Endothelial cell of umbilical vein (primary cell): Measurements from ENCODE around the gene COMMD2. TPM values are rescaled to one million over a fixed set of nuclear protein-coding genes. Genes with fewer than 3 reads are reported as not detected.

Source experiments
- BruUV-seq: library from RNA; stranded (reverse); fragments of 400-500 nt; replicated peaks from 2 replicates; lab custom pipeline; 2021; lab: Mats Ljungman, UMichigan
- CTCF ChIA-PET: fragments of 300-600, 350-600 bp; sonication (Branson Sonifier 250); formaldehyde crosslinking; loops from one replicate; lab custom pipeline; 2021; ENCODE audit warnings: antibody characterized with exemption, inconsistent platforms; lab: Charles Lee
- POLR2A ChIA-PET: fragments of 300-600, 350-600 bp; sonication (Branson Sonifier 250); formaldehyde crosslinking; loops from one replicate; lab custom pipeline; 2021; ENCODE audit warnings: antibody characterized with exemption, inconsistent platforms; lab: Charles Lee
- DNase-seq: peaks from one replicate; pipeline ENCODE4 v3.0.0-alpha.2; 2011; ENCODE audit warnings: low read depth, low spot score
- FAIRE-seq: peaks from 2 replicates; lab custom pipeline; 2011; peaks lifted over from hg19 to GRCh38; lab: Jason Lieb, UNC
- H2AFZ ChIP-seq: 2 replicates; pipeline ENCODE4 v1.6.0; 2012; ENCODE audit warnings: low read depth, low read length, control low read depth, inconsistent platforms
- H3K27ac ChIP-seq: 2 replicates; pipeline ENCODE4 v1.5.1; 2011; ENCODE audit warnings: low read depth, mild to moderate bottlenecking, control low read depth, low read length, moderate library complexity; ENCODE audit not compliant: insufficient read depth
- H3K27me3 ChIP-seq, 2 experiments: 2 replicates each; pipeline versions ENCODE4 v1.6.0 to v1.6.1; 2011; ENCODE audit warnings: low read length in 2 of 2, mixed read lengths in 1 of 2; ENCODE audit not compliant: control insufficient read depth in 2 of 2, insufficient read depth in 2 of 2
- H3K36me3 ChIP-seq, 2 experiments: 2 replicates in 1 of 2; 3 replicates in 1 of 2; pipeline ENCODE4 v1.5.1; 2011; ENCODE audit warnings: low read length in 2 of 2, mild to moderate bottlenecking in 1 of 2, moderate library complexity in 1 of 2; ENCODE audit not compliant: control insufficient read depth in 2 of 2, insufficient read depth in 2 of 2; ENCODE audit errors: extremely low read depth in 1 of 2
- H3K4me1 ChIP-seq: 3 replicates; pipeline ENCODE4 v1.5.1; 2011; ENCODE audit warnings: mild to moderate bottlenecking, low read length; ENCODE audit not compliant: control insufficient read depth, insufficient read depth; ENCODE audit errors: extremely low read depth
- H3K4me2 ChIP-seq: 2 replicates; pipeline ENCODE4 v1.6.1; 2011; ENCODE audit warnings: low read length, control low read depth, mixed read lengths; ENCODE audit not compliant: insufficient read depth
- H3K4me3 ChIP-seq, 3 experiments: fragments of 200-600 bp in 1 of 3; sonication (generic), shearing (Covaris generic) in 1 of 3; replicated peaks in 1 of 3; 2 replicates each; pipeline ENCODE4 v1.5.1; 2011 to 2016; ENCODE audit warnings: control low read depth in 3 of 3, low read length in 3 of 3, mild to moderate bottlenecking in 2 of 3, inconsistent platforms in 1 of 3, low read depth in 1 of 3, moderate library complexity in 1 of 3; ENCODE audit not compliant: insufficient read depth in 1 of 3
- H3K79me2 ChIP-seq: 2 replicates; pipeline ENCODE4 v1.6.0; 2012; ENCODE audit warnings: low read length, inconsistent platforms; ENCODE audit not compliant: control insufficient read depth, insufficient read depth
- H3K9ac ChIP-seq: replicated peaks from 2 replicates; pipeline ENCODE3; 2011; ENCODE audit warnings: low read length, control low read depth; ENCODE audit not compliant: insufficient read depth; ENCODE audit errors: extremely low read depth
- H3K9me1 ChIP-seq: replicated peaks from 3 replicates; pipeline ENCODE4 v1.6.0; 2011; ENCODE audit warnings: mild to moderate bottlenecking, low read length; ENCODE audit not compliant: control insufficient read depth, insufficient read depth; ENCODE audit errors: extremely low read depth
- H3K9me3 ChIP-seq: replicated peaks from 2 replicates; pipeline ENCODE4 v1.5.1; 2012; ENCODE audit warnings: low read length, inconsistent platforms; ENCODE audit not compliant: control insufficient read depth, insufficient read depth
- H4K20me1 ChIP-seq: replicated peaks from 2 replicates; pipeline ENCODE3; 2011; ENCODE audit warnings: mild to moderate bottlenecking, low read length; ENCODE audit not compliant: control insufficient read depth, insufficient read depth; ENCODE audit errors: extremely low read depth
- EZH2 ChIP-seq: IDR thresholded peaks from 2 replicates; pipeline ENCODE4 v1.6.1; 2012; ENCODE audit warnings: borderline replicate concordance, low read depth, mild to moderate bottlenecking, moderate library complexity, low read length, inconsistent platforms; ENCODE audit not compliant: severe bottlenecking
- FOS ChIP-seq: IDR thresholded peaks from 2 replicates; pipeline ENCODE4 v1.6.1; 2011; ENCODE audit warnings: mild to moderate bottlenecking, low read length, moderate library complexity, borderline replicate concordance; ENCODE audit not compliant: insufficient read depth
- GATA2 ChIP-seq: IDR thresholded peaks from 2 replicates; pipeline ENCODE4 v1.7.0; 2011; ENCODE audit warnings: low read depth, mild to moderate bottlenecking, moderate library complexity, mixed read lengths, low read length; ENCODE audit not compliant: insufficient read length, insufficient read depth
- JUN ChIP-seq: IDR thresholded peaks from 2 replicates; pipeline ENCODE4 v1.6.1; 2011; ENCODE audit warnings: borderline replicate concordance, low read depth; ENCODE audit not compliant: insufficient read length, insufficient read depth
- MYC ChIP-seq: IDR thresholded peaks from one replicate; pipeline ENCODE4 v1.6.1; 2011; ENCODE audit warnings: mild to moderate bottlenecking, low read depth, low read length
- POLR2A ChIP-seq: IDR thresholded peaks from 2 replicates; pipeline ENCODE4 v1.6.1; 2012; ENCODE audit warnings: low read depth, mild to moderate bottlenecking, control low read depth, low read length
- POLR2AphosphoS5 ChIP-seq: IDR thresholded peaks from 2 replicates; pipeline ENCODE4 v1.6.1; 2012; ENCODE audit warnings: low read depth, mild to moderate bottlenecking, control low read depth, low read length, moderate library complexity; ENCODE audit not compliant: insufficient read depth
- dilution Hi-C: fragments of 300-500 bp; cut with MboI; formaldehyde crosslinking; loops from one replicate; pipeline ENCODE4 v1.15.0; 2019; ENCODE audit warnings: low sequenced_read_pairs; ENCODE audit not compliant: extremely low pct_ligation_motif_present
- intact Hi-C: fragments of 100-400 bp; cut with micrococcal nuclease; formaldehyde crosslinking; loops from one replicate; pipeline ENCODE4 v1.10.0; 2022
- polyA plus RNA-seq, 4 experiments: library from polyadenylated mRNA; depleted of rRNA in 3 of 4; stranded (reverse) in 3 of 4; unstranded in 1 of 4; fragments of >200 nt; gene quantifications; 2 replicates each; pipeline versions ENCODE4 v1.2.1 to v1.2.3, GENCODE V29; 2011 to 2012; ENCODE audit warnings: missing spikeins in 1 of 4
- total RNA-seq: library from RNA; stranded (reverse); gene quantifications from 2 replicates; pipeline ENCODE4 v1.2.3, GENCODE V29; 2021
- TF ChIP-seq, protein P1 (sequence below), 2 donors: IDR thresholded peaks; 1 replicate in 1 of 2; 2 replicates in 1 of 2; pipeline ENCODE4 v1.5.1; 2011; ENCODE audit warnings: low read length in 2 of 2, mild to moderate bottlenecking in 2 of 2, moderate library complexity in 2 of 2, control low read depth in 1 of 2, inconsistent platforms in 1 of 2, low read depth in 1 of 2; ENCODE audit not compliant: insufficient read depth in 1 of 2; ENCODE audit errors: extremely low read depth in 1 of 2
- TF ChIP-seq, protein P2 (sequence below): IDR thresholded peaks from 2 replicates; pipeline ENCODE4 v1.6.1; 2011; ENCODE audit not compliant: insufficient read depth, insufficient read length

The COMMD2 gene
- total and polyA plus RNA-seq, 2 donors (not counting 3 experiments of a cell fraction or from before 2014, with no cell fraction given): 18.3 to 51.0 TPM

DNA sequence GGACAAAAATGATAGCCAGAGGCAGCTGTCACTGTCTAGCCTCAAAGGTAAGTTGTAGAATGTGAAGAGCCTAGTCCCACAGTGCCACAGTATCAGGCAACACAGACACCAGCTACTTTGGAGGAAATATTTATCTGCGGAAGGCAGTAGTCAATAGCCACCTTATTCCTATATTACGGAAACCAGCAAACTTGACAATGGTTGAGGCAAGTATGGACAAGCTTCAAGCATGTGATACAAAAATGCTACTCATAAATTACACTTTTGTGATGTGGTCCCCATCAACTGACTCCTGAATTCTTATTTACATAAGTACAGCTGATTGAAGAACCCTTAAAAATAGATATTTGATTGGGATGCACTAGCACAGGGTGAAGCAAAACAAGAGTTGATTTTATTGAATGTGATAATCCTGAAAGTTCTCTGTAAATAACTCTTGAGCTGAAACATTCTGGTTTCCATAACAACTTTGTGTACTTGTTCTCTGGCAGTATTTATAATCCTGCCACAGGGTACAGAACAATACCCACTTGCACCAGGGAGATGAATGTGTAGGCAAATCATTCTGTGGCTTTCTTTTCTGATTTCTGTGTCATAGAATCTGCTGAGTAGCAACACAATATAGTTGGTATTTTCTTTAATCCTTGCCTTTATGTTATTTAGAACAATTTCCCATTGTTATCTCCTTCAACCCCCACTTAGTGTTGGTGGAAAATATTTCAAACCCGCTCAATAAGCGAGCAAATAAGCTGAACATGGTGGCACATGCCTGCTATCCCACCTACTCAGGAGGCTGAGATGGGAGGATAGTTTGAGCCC, 40.4 kb upstream of the COMMD2 start, which contains the start of gene ANKUB1:
TSS of gene ANKUB1 (minus strand) at position 103 of the 819 bp plus-strand sequence. CDS start 188 bp downstream, outside the sequence.
- H3K27me3 ChIP-seq: peaks cover 11 to 15% of the 10 kb centered on the region in 2 experiments
- no TSS peak for BruUV-seq
- ChIA-PET POLR2A (interaction anchor here (0.7 kb wide), 1 partner anchor 214 kb away, joined by 7 read pairs; no protein-coding TSS in a partner anchor), CTCF (interaction anchor here (1.2 to 2.0 kb wide), 2 partner anchors 16 to 21 kb away, joined by 3 to 16 read pairs; no protein-coding TSS in a partner anchor)
- H3K4me3 ChIP-seq: no peak within 1 kb of the TSS
- no peak within 1 kb of the TSS for H3K9ac ChIP-seq
- dilution Hi-C loops (no loop called here), intact Hi-C loops (no loop called here)
- DNase-seq: no peak
- H3K36me3 ChIP-seq: no peaks in the 10 kb centered on the region
- TF ChIP-seq GATA2 (no peak), POLR2A (no peak), EZH2 (no peak), FOS (no peak), JUN (no peak), POLR2AphosphoS5 (no peak), MYC (no peak)
- TF ChIP-seq, protein P1, sequence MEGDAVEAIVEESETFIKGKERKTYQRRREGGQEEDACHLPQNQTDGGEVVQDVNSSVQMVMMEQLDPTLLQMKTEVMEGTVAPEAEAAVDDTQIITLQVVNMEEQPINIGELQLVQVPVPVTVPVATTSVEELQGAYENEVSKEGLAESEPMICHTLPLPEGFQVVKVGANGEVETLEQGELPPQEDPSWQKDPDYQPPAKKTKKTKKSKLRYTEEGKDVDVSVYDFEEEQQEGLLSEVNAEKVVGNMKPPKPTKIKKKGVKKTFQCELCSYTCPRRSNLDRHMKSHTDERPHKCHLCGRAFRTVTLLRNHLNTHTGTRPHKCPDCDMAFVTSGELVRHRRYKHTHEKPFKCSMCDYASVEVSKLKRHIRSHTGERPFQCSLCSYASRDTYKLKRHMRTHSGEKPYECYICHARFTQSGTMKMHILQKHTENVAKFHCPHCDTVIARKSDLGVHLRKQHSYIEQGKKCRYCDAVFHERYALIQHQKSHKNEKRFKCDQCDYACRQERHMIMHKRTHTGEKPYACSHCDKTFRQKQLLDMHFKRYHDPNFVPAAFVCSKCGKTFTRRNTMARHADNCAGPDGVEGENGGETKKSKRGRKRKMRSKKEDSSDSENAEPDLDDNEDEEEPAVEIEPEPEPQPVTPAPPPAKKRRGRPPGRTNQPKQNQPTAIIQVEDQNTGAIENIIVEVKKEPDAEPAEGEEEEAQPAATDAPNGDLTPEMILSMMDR (IDR thresholded peaks at IDR 0.05; ENCODE audit: extremely low read depth in 1 of 2, insufficient read depth in 1 of 2, low read depth in 1 of 2, low read length in 2 of 2): no peak
- TF ChIP-seq, protein P2, sequence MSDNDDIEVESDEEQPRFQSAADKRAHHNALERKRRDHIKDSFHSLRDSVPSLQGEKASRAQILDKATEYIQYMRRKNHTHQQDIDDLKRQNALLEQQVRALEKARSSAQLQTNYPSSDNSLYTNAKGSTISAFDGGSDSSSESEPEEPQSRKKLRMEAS: no peak
- FAIRE-seq: no peak
- H3K79me2 ChIP-seq: no peaks in the 10 kb centered on the region
- H3K9me3 ChIP-seq: no peaks in the 10 kb centered on the region
- no peak within 1 kb of the TSS for H3K27ac ChIP-seq
- no peaks in the 10 kb centered on the region for H4K20me1 ChIP-seq
- H3K4me1 ChIP-seq: no peaks in the 10 kb centered on the region
- no peak within 1 kb of the TSS for H3K4me2 ChIP-seq
- H2AFZ ChIP-seq: no peak within 1 kb of the TSS
- H3K9me1 ChIP-seq: no peaks in the 10 kb centered on the region
